OCI-LY1 (cell line): ENCODE data around the gene CIAO2A.

Experiments used
- H2AFZ ChIP-seq: fragments of 200-600 bp; sonication (generic), shearing (Covaris generic); 2 replicates; pipeline ENCODE4 v1.6.0; 2014; ENCODE audit warnings: antibody characterized with exemption, mild to moderate bottlenecking, low read length
- H3F3A ChIP-seq: fragments of 200-600 bp; sonication (generic), shearing (Covaris generic); 2 replicates; pipeline ENCODE4 v1.6.0; 2014; ENCODE audit warnings: mild to moderate bottlenecking, antibody characterized with exemption, low read length, moderate library complexity; ENCODE audit not compliant: insufficient read depth
- H3K27ac ChIP-seq: fragments of 200-600 bp; sonication (generic); 2 replicates; pipeline ENCODE4 v1.5.1; 2014; ENCODE audit warnings: low read length, mixed run types, mild to moderate bottlenecking, low read depth; ENCODE audit not compliant: poor library complexity, severe bottlenecking
- H3K27me3 ChIP-seq: fragments of 200-600 bp; sonication (generic); 2 replicates; pipeline ENCODE4 v1.6.0; 2014; ENCODE audit warnings: antibody characterized with exemption, mild to moderate bottlenecking, low read length, moderate library complexity; ENCODE audit not compliant: insufficient read depth
- H3K36me3 ChIP-seq: fragments of 200-600 bp; sonication (generic); 2 replicates; pipeline ENCODE4 v1.6.1; 2014; ENCODE audit warnings: mild to moderate bottlenecking, antibody characterized with exemption, low read length, moderate library complexity, mixed read lengths; ENCODE audit not compliant: insufficient read depth
- H3K4me1 ChIP-seq: fragments of 200-600 bp; sonication (generic); 2 replicates; pipeline ENCODE4 v1.5.1; 2014; ENCODE audit warnings: mild to moderate bottlenecking, low read length, moderate library complexity; ENCODE audit not compliant: insufficient read depth, severe bottlenecking
- H3K4me2 ChIP-seq: fragments of 200-600 bp; sonication (generic), shearing (Covaris generic); 2 replicates; pipeline ENCODE4 v1.6.1; 2014; ENCODE audit warnings: low read length
- H3K4me3 ChIP-seq: fragments of 200-600 bp; sonication (generic); 2 replicates; pipeline ENCODE4 v1.5.1; 2014; ENCODE audit warnings: low read length, low read depth, mild to moderate bottlenecking, mixed read lengths; ENCODE audit not compliant: poor library complexity, severe bottlenecking
- H3K79me2 ChIP-seq: fragments of 200-600 bp; shearing (Covaris generic); 2 replicates; pipeline ENCODE4 v1.6.1; 2016; ENCODE audit warnings: mixed run types, low read length, mixed read lengths; ENCODE audit not compliant: insufficient read depth
- H3K9ac ChIP-seq: fragments of 200-600 bp; sonication (generic), shearing (Covaris generic); 2 replicates; pipeline ENCODE4 v1.6.1; 2014; ENCODE audit warnings: mild to moderate bottlenecking, low read length, mixed read lengths
- H3K9me2 ChIP-seq: fragments of 200-600 bp; sonication (generic), shearing (Covaris generic); 2 replicates; pipeline ENCODE4 v1.6.1; 2014; ENCODE audit warnings: low read depth, mild to moderate bottlenecking, low read length, mixed read lengths
- H3K9me3 ChIP-seq: fragments of 200-600 bp; shearing (Covaris generic); 2 replicates; pipeline ENCODE4 v1.6.1; 2014; ENCODE audit warnings: low read length, mixed read lengths
- H4K20me1 ChIP-seq: fragments of 200-600 bp; sonication (generic), shearing (Covaris generic); 2 replicates; pipeline ENCODE4 v1.6.0; 2016; ENCODE audit warnings: mild to moderate bottlenecking, low read length; ENCODE audit not compliant: insufficient read depth
- CTCF ChIP-seq: fragments of 200-600 bp; sonication (generic), shearing (Covaris generic); IDR thresholded peaks from 2 replicates; pipeline ENCODE4 v1.5.1; 2017; ENCODE audit warnings: mild to moderate bottlenecking, antibody characterized with exemption, low read length, moderate library complexity, mixed read lengths
- EZH2 ChIP-seq: fragments of 200-600 bp; sonication (generic), shearing (Covaris generic); IDR thresholded peaks from 2 replicates; pipeline ENCODE4 v1.8.0; 2017; ENCODE audit warnings: borderline replicate concordance, mixed run types, mild to moderate bottlenecking, antibody characterized with exemption, low read length, moderate library complexity, mixed read lengths

CIAO2A gene

GRCh38 chr15:64125978-64126377, 32.3 kb upstream of the CIAO2A start:
- H2AFZ ChIP-seq, result no peak overlapping the region
- no peaks in the 10 kb centered on the region for H3K9me3 ChIP-seq
- no peaks in the 10 kb centered on the region for H3K4me1 ChIP-seq
- no peaks in the 10 kb centered on the region for H4K20me1 ChIP-seq
- H3K4me2 ChIP-seq, result no peak overlapping the region
- no peak overlapping the region for H3K4me3 ChIP-seq
- H3K79me2 ChIP-seq, result no peaks in the 10 kb centered on the region
- no peak overlapping the region for H3K27ac ChIP-seq
- no peaks in the 10 kb centered on the region for H3K9me2 ChIP-seq
- no peak overlapping the region for H3K9ac ChIP-seq
- TF ChIP-seq EZH2, result no peak
- no peak for TF ChIP-seq CTCF
- peaks cover 86% of the 10 kb centered on the region for H3K36me3 ChIP-seq
- H3F3A ChIP-seq, result no peaks in the 10 kb centered on the region
- no peaks in the 10 kb centered on the region for H3K27me3 ChIP-seq

- Histone ChIP-seq H3K36me3 (peaks cover 85% of the 10 kb centered on the region), H3K9me3 (no peaks in the 10 kb centered on the region), H3K4me2 (no peak overlapping the region), H3K27ac (no peak overlapping the region), H4K20me1 (no peaks in the 10 kb centered on the region), H3K9me2 (no peaks in the 10 kb centered on the region), H2AFZ (no peak overlapping the region), H3K9ac (no peak overlapping the region), H3K79me2 (no peaks in the 10 kb centered on the region), H3K27me3 (no peaks in the 10 kb centered on the region), H3F3A (no peaks in the 10 kb centered on the region), H3K4me1 (no peaks in the 10 kb centered on the region), H3K4me3 (no peak overlapping the region)
- no peak for TF ChIP-seq EZH2
- TF ChIP-seq CTCF, result no peak
Measured at GRCh38 chr15:64122936-64123351, 29.3 kb upstream of the CIAO2A start.

GRCh38 chr15:64122444-64122843, 28.8 kb upstream of the CIAO2A start:
- Histone ChIP-seq H4K20me1 (no peaks in the 10 kb centered on the region), H3K27me3 (no peaks in the 10 kb centered on the region), H3K79me2 (no peaks in the 10 kb centered on the region), H3F3A (no peaks in the 10 kb centered on the region), H2AFZ (no peak overlapping the region), H3K4me2 (no peak overlapping the region), H3K9ac (no peak overlapping the region), H3K4me1 (no peaks in the 10 kb centered on the region), H3K36me3 (peaks cover 85% of the 10 kb centered on the region), H3K4me3 (no peak overlapping the region), H3K9me2 (no peaks in the 10 kb centered on the region), H3K27ac (no peak overlapping the region), H3K9me3 (no peaks in the 10 kb centered on the region)
- TF ChIP-seq EZH2 (no peak), CTCF (no peak)
